ENCODE results near the gene ATG101. TPM values are rescaled to one million over a fixed set of nuclear protein-coding genes. Genes with fewer than 3 reads are reported as not detected.

ATG101 gene
- polyA plus RNA-seq, 2 donors = 16.3 to 43.0 TPM

GRCh38 chr12:52121824-52122539, 52.2 kb downstream of the ATG101 start:
- WGBS, 2 donors = 13 to 16% methylated on average over 18 of the region's 18 CpGs
- no peak overlapping the region for H3K4me3 ChIP-seq (ENCODE audit: low read depth in 1 of 2, low read length in 2 of 2)
- no peaks in the 10 kb centered on the region for H3K36me3 ChIP-seq (ENCODE audit: control insufficient read depth in 2 of 2, insufficient read depth in 2 of 2, low read length in 1 of 2)
- H3K27me3 ChIP-seq (ENCODE audit: control insufficient read depth in 1 of 2, insufficient read depth in 2 of 2, low read length in 2 of 2) = no peaks in the 10 kb centered on the region
- no peak overlapping the region for H3K27ac ChIP-seq (ENCODE audit: low read depth in 2 of 2, low read length in 1 of 2)
- H3K9me3 ChIP-seq (ENCODE audit: control insufficient read depth in 2 of 2, insufficient read depth in 1 of 2, low read depth in 1 of 2, low read length in 1 of 2) = no peaks in the 10 kb centered on the region
- peaks cover 0 to 15% of the 10 kb centered on the region in 2 donors for H3K4me1 ChIP-seq (ENCODE audit: control insufficient read depth in 2 of 2, insufficient read depth in 2 of 2, low read length in 1 of 2)

- Histone ChIP-seq H3K9me3 (ENCODE audit: control insufficient read depth in 2 of 2, insufficient read depth in 1 of 2, low read depth in 1 of 2, low read length in 1 of 2) (no peaks in the 10 kb centered on the region), H3K27ac (ENCODE audit: low read depth in 2 of 2, low read length in 1 of 2) (no peak overlapping the region), H3K36me3 (ENCODE audit: control insufficient read depth in 2 of 2, insufficient read depth in 2 of 2, low read length in 1 of 2) (no peaks in the 10 kb centered on the region), H3K4me3 (ENCODE audit: low read depth in 1 of 2, low read length in 2 of 2) (no peak overlapping the region), H3K27me3 (ENCODE audit: control insufficient read depth in 1 of 2, insufficient read depth in 2 of 2, low read length in 2 of 2) (no peaks in the 10 kb centered on the region), H3K4me1 (ENCODE audit: control insufficient read depth in 2 of 2, insufficient read depth in 2 of 2, low read length in 1 of 2) (peaks cover 0 to 13% of the 10 kb centered on the region in 2 donors)
- 71 to 79% methylated on average over 4 of the region's 4 CpGs for WGBS, 2 donors
These were observed 52.7 kb downstream of the ATG101 start for GRCh38 chr12:52122540-52122871.

DNA sequence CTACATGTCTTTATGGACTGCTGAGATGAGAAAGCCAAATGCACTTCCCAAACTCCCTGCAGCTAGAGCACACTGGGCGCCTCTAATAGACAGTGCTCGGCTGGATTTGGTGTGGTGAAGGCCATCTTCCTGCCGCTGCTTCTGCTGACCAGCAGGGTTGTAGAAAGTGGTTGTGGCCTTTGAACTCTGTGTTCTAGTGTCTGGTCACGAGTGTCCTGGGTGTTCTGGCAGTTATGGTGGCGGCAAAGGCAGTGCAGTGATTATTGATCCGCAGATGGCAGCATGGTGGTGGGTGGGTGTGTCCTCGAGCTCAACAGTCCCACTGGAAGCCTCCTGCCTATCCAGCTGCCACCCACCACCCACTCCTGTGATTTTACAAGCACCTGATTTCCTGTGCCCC, 53.1 kb downstream of the ATG101 start:
- no peaks in the 10 kb centered on the region for H3K27me3 ChIP-seq (ENCODE audit: control insufficient read depth in 1 of 2, insufficient read depth in 2 of 2, low read length in 2 of 2)
- 76 to 88% methylated on average over 7 of the region's 7 CpGs for WGBS, 2 donors
- no peak overlapping the region for H3K27ac ChIP-seq (ENCODE audit: low read depth in 2 of 2, low read length in 1 of 2)
- no peaks in the 10 kb centered on the region for H3K36me3 ChIP-seq (ENCODE audit: control insufficient read depth in 2 of 2, insufficient read depth in 2 of 2, low read length in 1 of 2)
- no peak overlapping the region for H3K4me3 ChIP-seq (ENCODE audit: low read depth in 1 of 2, low read length in 2 of 2)
- H3K4me1 ChIP-seq (ENCODE audit: control insufficient read depth in 2 of 2, insufficient read depth in 2 of 2, low read length in 1 of 2) = peaks cover 0 to 10% of the 10 kb centered on the region in 2 donors
- H3K9me3 ChIP-seq (ENCODE audit: control insufficient read depth in 2 of 2, insufficient read depth in 1 of 2, low read depth in 1 of 2, low read length in 1 of 2) = no peaks in the 10 kb centered on the region

DNA sequence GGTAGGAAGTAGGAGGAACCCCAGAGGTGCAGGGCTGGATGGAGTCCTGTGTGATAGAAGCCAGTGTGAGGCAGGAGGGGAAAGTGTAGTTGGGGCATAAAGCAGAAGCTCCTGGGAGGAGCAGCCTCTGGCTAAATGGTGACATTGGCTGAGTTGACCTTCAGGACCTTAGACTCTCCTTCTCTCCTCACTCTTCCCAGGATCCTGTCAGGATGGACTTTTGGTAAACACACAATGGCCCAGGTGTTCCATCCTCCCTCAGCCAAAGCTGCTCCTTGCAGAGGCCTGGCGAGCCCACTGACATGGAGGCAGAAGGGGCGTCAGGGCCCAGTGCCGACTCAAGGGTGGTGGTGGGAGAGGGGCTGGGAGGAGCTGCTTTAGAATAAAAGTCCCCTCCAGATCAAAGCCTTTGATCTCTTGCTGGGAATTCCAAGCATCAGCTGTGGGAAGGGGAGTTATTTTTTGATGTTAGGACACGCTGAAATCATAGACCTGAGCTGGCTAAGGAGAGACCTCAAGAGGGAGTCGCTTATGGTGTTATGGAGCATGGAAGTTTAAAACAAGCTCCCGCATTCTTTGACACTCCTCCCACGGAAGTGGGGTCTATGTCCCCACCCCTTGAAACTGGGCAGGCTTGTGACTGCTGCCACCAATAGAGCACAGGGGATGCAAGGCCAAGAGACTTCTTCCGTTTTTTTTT, 53.9 kb downstream of the ATG101 start:
- Histone ChIP-seq H3K4me1 (ENCODE audit: control insufficient read depth in 2 of 2, insufficient read depth in 2 of 2, low read length in 1 of 2) (peaks cover 0 to 10% of the 10 kb centered on the region in 2 donors), H3K27ac (ENCODE audit: low read depth in 2 of 2, low read length in 1 of 2) (no peak overlapping the region), H3K9me3 (ENCODE audit: control insufficient read depth in 2 of 2, insufficient read depth in 1 of 2, low read depth in 1 of 2, low read length in 1 of 2) (no peaks in the 10 kb centered on the region), H3K4me3 (ENCODE audit: low read depth in 1 of 2, low read length in 2 of 2) (no peak overlapping the region), H3K36me3 (ENCODE audit: control insufficient read depth in 2 of 2, insufficient read depth in 2 of 2, low read length in 1 of 2) (no peaks in the 10 kb centered on the region), H3K27me3 (ENCODE audit: control insufficient read depth in 1 of 2, insufficient read depth in 2 of 2, low read length in 2 of 2) (no peaks in the 10 kb centered on the region)
- 77 to 78% methylated on average over 8 of the region's 8 CpGs for WGBS, 2 donors

DNA sequence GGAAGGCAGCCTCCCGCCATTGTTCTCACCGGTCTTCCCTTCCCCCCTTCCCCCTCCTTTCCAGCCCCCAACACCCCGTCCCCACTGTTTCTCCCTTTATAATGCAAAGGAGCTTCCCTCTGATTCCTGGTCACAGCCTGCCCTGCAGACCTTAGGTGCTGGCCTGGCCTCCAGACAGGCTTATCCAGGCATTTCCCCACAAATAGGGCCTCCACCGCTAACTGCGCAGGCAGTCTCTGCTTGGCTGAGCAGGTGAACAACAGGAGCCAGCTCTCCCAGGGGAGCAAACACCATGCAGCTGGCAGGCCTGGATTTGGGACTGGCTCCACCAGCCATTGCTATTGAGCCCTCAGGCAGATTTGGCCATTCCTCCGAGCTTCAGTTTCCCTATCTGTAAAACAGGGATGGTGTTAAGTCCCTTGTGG, 55.7 kb downstream of the ATG101 start:
- Histone ChIP-seq H3K36me3 (ENCODE audit: control insufficient read depth in 2 of 2, insufficient read depth in 2 of 2, low read length in 1 of 2) (no peaks in the 10 kb centered on the region), H3K9me3 (ENCODE audit: control insufficient read depth in 2 of 2, insufficient read depth in 1 of 2, low read depth in 1 of 2, low read length in 1 of 2) (no peaks in the 10 kb centered on the region), H3K4me1 (ENCODE audit: control insufficient read depth in 2 of 2, insufficient read depth in 2 of 2, low read length in 1 of 2) (peaks cover 0 to 2% of the 10 kb centered on the region in 2 donors), H3K27me3 (ENCODE audit: control insufficient read depth in 1 of 2, insufficient read depth in 2 of 2, low read length in 2 of 2) (no peaks in the 10 kb centered on the region), H3K4me3 (ENCODE audit: low read depth in 1 of 2, low read length in 2 of 2) (no peak overlapping the region), H3K27ac (ENCODE audit: low read depth in 2 of 2, low read length in 1 of 2) (no peak overlapping the region)
- 74 to 76% methylated on average over 6 of the region's 6 CpGs for whole genome bisulfite sequencing, 2 donors

DNA sequence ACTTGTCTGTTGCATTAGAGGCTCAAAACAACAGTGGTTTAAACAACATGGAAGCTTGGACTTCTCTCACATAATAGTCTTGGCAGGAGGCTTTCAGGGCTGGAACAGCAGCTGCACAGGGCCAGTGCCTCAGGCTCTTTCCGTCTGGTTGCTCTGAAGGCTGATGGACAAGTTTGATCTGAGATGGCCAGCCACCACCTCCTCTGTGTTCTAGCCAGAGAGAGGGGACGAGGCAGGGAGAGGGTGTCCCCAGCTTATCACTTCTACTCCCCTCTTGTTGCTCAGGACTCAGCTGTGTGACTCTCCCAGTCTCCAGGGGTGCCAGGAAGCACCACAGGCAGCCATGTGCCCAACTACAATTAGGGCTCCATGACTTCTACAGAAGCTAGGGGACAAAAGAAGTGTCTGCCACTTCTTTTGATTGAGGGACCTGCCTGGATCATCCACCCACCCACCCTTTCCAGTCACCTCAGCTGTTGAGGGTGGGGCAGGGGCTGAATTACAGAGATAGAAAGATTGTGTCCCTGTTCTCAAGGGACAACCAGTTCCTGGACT, 56.3 kb downstream of the ATG101 start:
- Histone ChIP-seq H3K9me3 (ENCODE audit: control insufficient read depth in 2 of 2, insufficient read depth in 1 of 2, low read depth in 1 of 2, low read length in 1 of 2) (no peaks in the 10 kb centered on the region), H3K4me1 (ENCODE audit: control insufficient read depth in 2 of 2, insufficient read depth in 2 of 2, low read length in 1 of 2) (peaks cover 0 to 2% of the 10 kb centered on the region in 2 donors), H3K4me3 (ENCODE audit: low read depth in 1 of 2, low read length in 2 of 2) (no peak overlapping the region), H3K36me3 (ENCODE audit: control insufficient read depth in 2 of 2, insufficient read depth in 2 of 2, low read length in 1 of 2) (no peaks in the 10 kb centered on the region), H3K27ac (ENCODE audit: low read depth in 2 of 2, low read length in 1 of 2) (no peak overlapping the region), H3K27me3 (ENCODE audit: control insufficient read depth in 1 of 2, insufficient read depth in 2 of 2, low read length in 2 of 2) (no peaks in the 10 kb centered on the region)
- WGBS, 2 donors = 54 to 60% methylated on average over 2 of the region's 2 CpGs

Other genes with a start within 250 kb of the ATG101 start
- gene FIGNL2, start 221.3 kb upstream of the ATG101 start, polyA plus RNA-seq = under 1 TPM; 0.06 to 0.08 TPM
- gene ANKRD33, start 181.9 kb upstream of the ATG101 start, polyA plus RNA-seq = not detected
- 1 to 10 TPM; 3.4 to 5.2 TPM for gene ACVRL1, start 162.5 kb upstream of the ATG101 start, polyA plus RNA-seq
- gene ACVR1B, start 118.3 kb upstream of the ATG101 start, polyA plus RNA-seq = 10 to 100 TPM; 11.6 to 12.4 TPM
- gene TAMALIN, start 63.0 kb upstream of the ATG101 start, polyA plus RNA-seq = 1 to 10 TPM; 6.1 to 7.4 TPM
- gene NR4A1, start 18.5 kb upstream of the ATG101 start, polyA plus RNA-seq = 10 to 100 TPM in 1 of 2 donors, 1 to 10 TPM in 1; 6.3 to 10.6 TPM
- under 1 TPM; 0.18 to 0.22 TPM for gene SMIM41, start 9.7 kb downstream of the ATG101 start, polyA plus RNA-seq
- 10 to 100 TPM; 40.9 to 53.9 TPM for gene KRT80, start 122.0 kb downstream of the ATG101 start, polyA plus RNA-seq
- gene KRT7, start 163.3 kb downstream of the ATG101 start, polyA plus RNA-seq = 100 to 1,000 TPM; 153 to 213 TPM
- gene KRT86, start 204.7 kb downstream of the ATG101 start, polyA plus RNA-seq = under 1 TPM; 0.04 to 0.10 TPM
- under 1 TPM; 0.05 to 0.08 TPM for gene KRT81, start 221.6 kb downstream of the ATG101 start, polyA plus RNA-seq